Gastrocnemius medialis (tissue), 4 donors: ENCODE measurements around the gene SYT15.

ENCODE experiments used
- CTCF ChIP-seq, 5 experiments: fragments of 450-650 bp in 3 of 5; fragments of 200-600 bp in 2 of 5; sonication (generic) in 2 of 5; IDR thresholded peaks in 4 of 5; conservative IDR thresholded peaks in 1 of 5; 1 replicate in 4 of 5; 2 replicates in 1 of 5; pipeline ENCODE4 v1.5.1; 2016 to 2019; ENCODE audit warnings: antibody characterized with exemption in 5 of 5, mild to moderate bottlenecking in 3 of 5, moderate library complexity in 3 of 5
- POLR2A ChIP-seq, 2 donors: fragments of 450-650 bp; IDR thresholded peaks; one replicate each; pipeline ENCODE4 v1.6.1; 2017; ENCODE audit warnings: antibody characterized with exemption in 2 of 2, mild to moderate bottlenecking in 2 of 2, moderate library complexity in 2 of 2

DNA sequence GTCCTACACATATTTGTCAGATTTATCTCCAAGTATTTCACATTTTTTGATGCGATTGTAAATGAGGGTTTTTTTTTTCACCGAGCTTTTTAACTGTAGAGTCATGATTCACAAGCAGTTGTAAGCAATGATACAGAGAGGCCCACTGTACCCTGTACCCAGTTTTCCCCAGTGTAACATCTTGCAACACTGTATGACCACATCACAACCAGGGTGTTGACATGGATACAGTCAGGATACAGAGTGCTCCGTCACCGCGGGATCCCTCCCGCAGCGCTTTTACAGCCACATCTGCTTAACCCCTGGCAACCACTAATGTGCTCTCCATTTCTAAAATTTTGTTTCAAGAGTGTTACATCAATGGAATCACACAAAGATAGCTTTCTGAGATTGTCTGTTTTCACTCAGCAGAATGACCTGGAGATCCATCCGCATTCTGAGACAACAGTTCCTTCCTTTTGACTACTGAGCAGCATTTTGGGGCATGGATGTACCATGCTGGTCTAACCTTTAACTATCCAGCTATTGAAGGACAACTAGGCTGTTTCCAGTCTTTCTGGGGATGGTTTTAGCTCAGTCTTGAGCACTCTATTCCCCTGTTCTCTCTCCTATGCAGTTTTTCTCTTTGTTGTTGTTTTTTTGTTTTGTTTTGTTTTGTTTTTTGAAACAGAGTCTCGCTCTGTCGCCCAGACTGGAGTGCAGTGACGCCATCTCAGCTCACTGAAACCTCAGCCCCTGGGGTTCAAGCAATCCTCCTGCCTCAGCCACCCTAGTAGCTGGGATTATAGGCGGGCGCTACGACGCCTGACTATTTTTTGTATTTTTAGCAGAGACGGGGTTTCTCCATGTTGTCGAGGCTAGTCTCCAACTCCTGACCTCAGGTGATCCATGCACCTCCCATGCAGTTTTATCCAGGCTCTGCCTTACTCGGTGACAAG, 48.4 kb upstream of the SYT15 start:
- no peak for TF ChIP-seq CTCF (IDR thresholded peaks at IDR 0.05 in 4 of 5, conservative IDR thresholded peaks at IDR 0.05 in 1 of 5)
- no peak for TF ChIP-seq POLR2A (IDR thresholded peaks at IDR 0.05)
